Measurements from ENCODE around the gene DLGAP1. TPM values are rescaled to one million over a fixed set of nuclear protein-coding genes. Genes with fewer than 3 reads are reported as not detected.
"Not testable (repeated sequence)": the region's sequence is repeated elsewhere in the genome, so short reads cannot be mapped to it uniquely, and the experiment has no call there.

Gene DLGAP1
- total RNA-seq, 1 donor from 2014 or later = 0.52 TPM

GRCh38 chr18:4078246-4078645 lies 376.9 kb downstream of the DLGAP1 start:
- DNase-seq (ENCODE audit: low spot score) = no peak

- DNase-seq (ENCODE audit: low spot score) = no peak
Measured at GRCh38 chr18:4077721-4078120, 377.4 kb downstream of the DLGAP1 start.

- no peak for DNase-seq (ENCODE audit: low spot score)
Measured at GRCh38 chr18:4077204-4077603, 377.9 kb downstream of the DLGAP1 start.

- DNase-seq (ENCODE audit: low spot score) = no peak
Measured at GRCh38 chr18:4074647-4075046, 380.5 kb downstream of the DLGAP1 start.

GRCh38 chr18:4069183-4069582 lies 385.9 kb downstream of the DLGAP1 start:
- DNase-seq (ENCODE audit: low spot score) = no peak

GRCh38 chr18:4068552-4069158 lies 386.5 kb downstream of the DLGAP1 start:
- DNase-seq (ENCODE audit: low spot score) = peak; percentile 46

- DNase-seq (ENCODE audit: low spot score) = no peak
Measured at GRCh38 chr18:4063545-4063944, 391.6 kb downstream of the DLGAP1 start.

- no peak for DNase-seq (ENCODE audit: low spot score)
Measured at GRCh38 chr18:4060427-4061281, 394.5 kb downstream of the DLGAP1 start.

- DNase-seq (ENCODE audit: low spot score) = no peak
Measured at GRCh38 chr18:4058179-4058578, 396.9 kb downstream of the DLGAP1 start.

GRCh38 chr18:4040391-4041092 lies 414.6 kb downstream of the DLGAP1 start:
- no peak for DNase-seq (ENCODE audit: low spot score)

- no peak for DNase-seq (ENCODE audit: low spot score)
Measured at GRCh38 chr18:4035521-4035920, 419.6 kb downstream of the DLGAP1 start.

GRCh38 chr18:4034815-4035214 lies 420.3 kb downstream of the DLGAP1 start:
- not testable (repeated sequence) for DNase-seq (ENCODE audit: low spot score)

GRCh38 chr18:4026542-4026941 lies 428.6 kb downstream of the DLGAP1 start:
- DNase-seq (ENCODE audit: low spot score) = no peak

GRCh38 chr18:4024702-4025101 lies 430.4 kb downstream of the DLGAP1 start:
- DNase-seq (ENCODE audit: low spot score) = no peak

- DNase-seq (ENCODE audit: low spot score) = not testable (repeated sequence)
Measured at GRCh38 chr18:4022749-4023148, 432.4 kb downstream of the DLGAP1 start.

- DNase-seq (ENCODE audit: low spot score) = no peak
Measured at GRCh38 chr18:4020026-4020425, 435.1 kb downstream of the DLGAP1 start.

GRCh38 chr18:4017480-4017879 lies 437.6 kb downstream of the DLGAP1 start:
- DNase-seq (ENCODE audit: low spot score) = no peak

- no peak for DNase-seq (ENCODE audit: low spot score)
Measured at GRCh38 chr18:4016391-4017049, 438.6 kb downstream of the DLGAP1 start.

- no peak for DNase-seq (ENCODE audit: low spot score)
Measured at GRCh38 chr18:4007846-4008245, 447.3 kb downstream of the DLGAP1 start.

GRCh38 chr18:4004183-4004829 lies 450.8 kb downstream of the DLGAP1 start:
- no peak for DNase-seq (ENCODE audit: low spot score)

- no peak for DNase-seq (ENCODE audit: low spot score)
Measured at GRCh38 chr18:3998698-3999333, 456.3 kb downstream of the DLGAP1 start.
